Hair follicle dermal papilla cell (primary cell): Measurements from ENCODE around the gene DRD1. TPM values are rescaled to one million over a fixed set of nuclear protein-coding genes. Genes with fewer than 3 reads are reported as not detected.

Source experiments
- total RNA-seq: library from RNA; depleted of rRNA; stranded (reverse); fragments of >200 nt; gene quantifications from 2 replicates; pipeline ENCODE4 v1.2.3, GENCODE V29; 2012

The DRD1 gene
- total RNA-seq, result under 0.01 and 0.36 TPM in 2 replicates

DNA sequence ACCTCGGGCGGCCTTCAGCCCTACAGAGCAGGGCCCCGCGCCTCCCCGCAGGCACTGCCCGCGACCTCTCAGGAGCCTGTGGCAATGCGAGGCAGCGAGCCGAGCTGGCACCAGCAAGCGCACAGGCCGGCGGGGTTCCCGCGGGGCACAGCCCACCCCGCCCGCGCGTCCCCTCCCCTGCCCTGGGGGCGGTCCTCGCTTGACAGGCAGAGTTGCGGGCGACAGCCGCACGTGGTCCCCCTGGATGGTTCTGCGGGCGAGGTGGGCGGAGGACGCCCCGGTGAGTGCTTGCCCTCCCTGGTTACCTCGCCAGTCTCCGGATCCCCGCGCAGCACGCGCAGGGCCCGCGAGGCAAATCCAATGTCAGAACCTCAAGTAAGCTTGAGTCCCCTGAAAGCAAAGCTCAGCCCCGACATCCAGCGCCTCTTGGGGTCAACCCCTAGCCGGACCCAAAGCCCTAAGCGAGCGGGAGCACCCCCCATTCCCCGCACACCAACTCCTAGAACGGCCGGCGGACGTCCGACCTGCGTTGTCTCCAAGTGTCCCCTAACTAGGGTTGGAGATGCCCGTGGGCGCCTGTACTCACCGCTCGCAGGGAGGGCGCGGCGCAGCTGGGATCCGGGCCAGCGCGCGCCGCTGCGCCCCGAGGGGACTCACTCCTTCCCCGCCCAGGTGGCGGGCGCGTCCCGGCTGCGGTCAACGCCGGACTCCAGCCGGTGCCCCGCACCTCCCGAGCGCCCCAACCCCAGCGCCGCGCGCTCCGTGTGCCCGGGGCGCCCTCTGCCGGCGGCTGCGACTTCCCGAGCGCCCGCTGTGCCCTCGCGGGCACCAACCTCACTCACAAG, at the start of gene DRD1:
TSS of gene DRD1 (minus strand) at position 123 of the 845 bp plus-strand sequence. CDS start 1,083 bp downstream, outside the sequence.

GRCh38 chr5:175478384-175479124, 34.6 kb upstream of the DRD1 start, which contains the start of gene SFXN1:
Gene SFXN1 (plus strand): TSS chr5:175478560. CDS start chr5:175492104, 13,544 bp downstream.

Other genes starting within 250 kb of the DRD1 start
- 79.7 and 83.4 TPM in 2 replicates for gene SFXN1, start 34.4 kb upstream of the DRD1 start, total RNA-seq
- gene HRH2, start 213.9 kb upstream of the DRD1 start, total RNA-seq, result 1.3 TPM in 2 replicates